HCT116 (cell line): ENCODE measurements around the gene RAPH1. TPM values are rescaled to one million over a fixed set of nuclear protein-coding genes. Genes with fewer than 3 reads are reported as not detected.

Experiments used
- ATAC-seq: fragments of 200-7000 bp; cut with Tn5 transposase; 2 replicates; pipeline ENCODE4 v1.9.1; 2020; ENCODE audit warnings: mild to moderate bottlenecking, moderate library complexity
- BruUV-seq: library from RNA; stranded (reverse); fragments of 400-500 nt; replicated peaks from 2 replicates; lab custom pipeline; 2021; lab: Mats Ljungman, UMichigan
- CTCF ChIA-PET: fragments of 300-600 bp; sonication (Branson Sonifier 250); formaldehyde crosslinking; loops from one replicate; lab custom pipeline; 2021; ENCODE audit warnings: antibody characterized with exemption; lab: Charles Lee
- POLR2A ChIA-PET: fragments of 300-600, 350-600 bp; sonication (Branson Sonifier 250); formaldehyde crosslinking; loops from one replicate; lab custom pipeline; 2021; ENCODE audit warnings: antibody characterized with exemption; lab: Charles Lee
- RAD21 ChIA-PET, 2 experiments: fragments of 300-600 bp; sonication (Branson Sonifier 250); formaldehyde crosslinking; loops; one replicate each; lab custom pipeline; 2023; ENCODE audit warnings: low total read pairs in 2 of 2; ENCODE audit not compliant: uncharacterized antibody in 2 of 2, unreplicated experiment in 2 of 2, low non-redundant PET in 1 of 2; lab: Charles Lee
- DNase-seq: peaks from one replicate; pipeline ENCODE4 v3.0.0-alpha.2; 2010; ENCODE audit warnings: low read depth, low spot score
- H2AFZ ChIP-seq: fragments of 200-600 bp; shearing (Covaris generic), sonication (generic); 2 replicates; pipeline ENCODE4 v1.6.1; 2017; ENCODE audit warnings: low read depth, mixed run types, mixed read lengths, antibody characterized with exemption, low read length; ENCODE audit not compliant: poor library complexity, severe bottlenecking
- H3K27ac ChIP-seq: 2 replicates; pipeline ENCODE4 v1.5.1; 2012; ENCODE audit warnings: low read depth, low read length
- H3K27me3 ChIP-seq: fragments of 200-600 bp; sonication (generic); 2 replicates; pipeline ENCODE4 v1.6.1; 2016; ENCODE audit warnings: mixed run types, low read length, mixed read lengths; ENCODE audit not compliant: insufficient read depth
- H3K36me3 ChIP-seq, 2 experiments: fragments of 200-500 bp in 1 of 2; fragments of 200-600 bp in 1 of 2; sonication (Bioruptor generic) in 1 of 2; sonication (generic) in 1 of 2; 2 replicates each; pipeline versions ENCODE4 v1.5.1 to v1.6.1; 2014 to 2016; ENCODE audit warnings: low read length in 2 of 2, inconsistent platforms in 1 of 2, mixed read lengths in 1 of 2, mixed run types in 1 of 2; ENCODE audit not compliant: insufficient read depth in 2 of 2, control insufficient read depth in 1 of 2
- H3K4me1 ChIP-seq, 2 experiments: fragments of 200-600 bp in 1 of 2; sonication (generic) in 1 of 2; 2 replicates each; pipeline versions ENCODE4 v1.5.1 to v1.6.1; 2012 to 2017; ENCODE audit warnings: low read length in 2 of 2, inconsistent platforms in 1 of 2, mild to moderate bottlenecking in 1 of 2, mixed read lengths in 1 of 2, mixed run types in 1 of 2, moderate library complexity in 1 of 2; ENCODE audit not compliant: insufficient read depth in 2 of 2, control insufficient read depth in 1 of 2
- H3K4me2 ChIP-seq: fragments of 200-600 bp; sonication (generic); 2 replicates; pipeline ENCODE4 v1.6.1; 2017; ENCODE audit warnings: mixed run types, low read length, mixed read lengths
- H3K4me3 ChIP-seq, 2 experiments: fragments of 200-600 bp in 1 of 2; sonication (generic) in 1 of 2; replicated peaks in 1 of 2; 2 replicates each; pipeline ENCODE4 v1.5.1; 2011 to 2016; ENCODE audit warnings: low read length in 2 of 2, control low read depth in 1 of 2, low read depth in 1 of 2, mild to moderate bottlenecking in 1 of 2, mixed read lengths in 1 of 2, mixed run types in 1 of 2
- H3K79me2 ChIP-seq: fragments of 200-600 bp; sonication (generic); 2 replicates; pipeline ENCODE4 v1.6.1; 2017; ENCODE audit warnings: mild to moderate bottlenecking, mixed run types, low read length, moderate library complexity, mixed read lengths; ENCODE audit not compliant: insufficient read depth
- H3K9ac ChIP-seq: fragments of 200-600 bp; sonication (generic); 2 replicates; pipeline ENCODE4 v1.6.1; 2016; ENCODE audit warnings: low read length, mixed read lengths
- H3K9me2 ChIP-seq: fragments of 200-600 bp; sonication (generic), shearing (Covaris generic); 2 replicates; pipeline ENCODE4 v1.6.1; 2017; ENCODE audit warnings: mixed run types, mild to moderate bottlenecking, moderate library complexity; ENCODE audit not compliant: insufficient read depth
- H3K9me3 ChIP-seq, 2 experiments: fragments of 200-500 bp in 1 of 2; fragments of 200-600 bp in 1 of 2; sonication (Bioruptor generic) in 1 of 2; sonication (generic) in 1 of 2; 2 replicates each; pipeline ENCODE4 v1.6.1; 2014 to 2017; ENCODE audit warnings: low read length in 2 of 2, mixed read lengths in 2 of 2, inconsistent platforms in 1 of 2, low read depth in 1 of 2, mild to moderate bottlenecking in 1 of 2, mixed run types in 1 of 2, moderate library complexity in 1 of 2; ENCODE audit not compliant: control insufficient read depth in 1 of 2, insufficient read depth in 1 of 2
- H4K20me1 ChIP-seq: fragments of 200-600 bp; sonication (generic), shearing (Covaris generic); 2 replicates; pipeline ENCODE4 v1.6.1; 2017; ENCODE audit warnings: mixed run types, mild to moderate bottlenecking, moderate library complexity; ENCODE audit not compliant: insufficient read depth
- CBX3 ChIP-seq: IDR thresholded peaks from 2 replicates; pipeline ENCODE4 v1.6.1; 2012; ENCODE audit warnings: low read depth
- EZH2 ChIP-seq: fragments of 200-600 bp; sonication (generic); IDR thresholded peaks from 2 replicates; pipeline ENCODE4 v1.6.1; 2017; ENCODE audit warnings: antibody characterized with exemption, mixed run types
- EZH2phosphoT487 ChIP-seq: fragments of 200-600 bp; IDR thresholded peaks from 2 replicates; pipeline ENCODE4 v1.6.1; 2018; ENCODE audit warnings: antibody characterized with exemption, borderline replicate concordance
- RAD21 ChIP-seq: IDR thresholded peaks from 2 replicates; pipeline ENCODE4 v1.6.1; 2012; ENCODE audit warnings: low read depth, mild to moderate bottlenecking
- ZBTB33 ChIP-seq: IDR thresholded peaks from 2 replicates; pipeline ENCODE4 v1.6.1; 2011; ENCODE audit warnings: mild to moderate bottlenecking, low read length, moderate library complexity; ENCODE audit not compliant: insufficient replicate concordance; ENCODE audit errors: extremely low read depth
- intact Hi-C: fragments of 100-400 bp; cut with micrococcal nuclease; formaldehyde crosslinking; loops from 2 replicates; pipeline ENCODE4 v1.10.0; 2022
- total RNA-seq: library from RNA; stranded (reverse); gene quantifications from one replicate; pipeline ENCODE4 v1.2.1, GENCODE V29; 2021; ENCODE audit not compliant: unreplicated experiment
- TF ChIP-seq, protein P1 (sequence below): IDR thresholded peaks from 2 replicates; pipeline ENCODE4 v1.6.1; 2012
- TF ChIP-seq, protein P2 (sequence below), 3 experiments: fragments of 200-600 bp in 1 of 3; sonication (generic) in 1 of 3; IDR thresholded peaks in 2 of 3; conservative IDR thresholded peaks in 1 of 3; 2 replicates each; pipeline ENCODE4 v1.5.1; 2012 to 2017; ENCODE audit warnings: low read depth in 2 of 3, low read length in 2 of 3, antibody characterized with exemption in 1 of 3, borderline replicate concordance in 1 of 3, control low read depth in 1 of 3, mild to moderate bottlenecking in 1 of 3, mixed read lengths in 1 of 3, mixed run types in 1 of 3, moderate library complexity in 1 of 3; ENCODE audit not compliant: insufficient read depth in 1 of 3

The RAPH1 gene
- total RNA-seq, 1 experiment from 2014 or later, result 22.3 TPM

- intact Hi-C loops, result no loop called here
- ChIA-PET CTCF (interaction anchor here (1.5 kb wide), 1 partner anchor 325 kb away, joined by 3 read pairs; no protein-coding TSS in a partner anchor), RAD21 (no interaction called here), POLR2A (no interaction called here)
- Histone ChIP-seq H3K9me3 (no peaks in the 10 kb centered on the region), H3K27me3 (no peaks in the 10 kb centered on the region), H3K4me1 (no peaks in the 10 kb centered on the region), H3K27ac (no peak overlapping the region), H3K36me3 (peaks cover 0 to 2% of the 10 kb centered on the region in 2 experiments; a peak in 1 of 4 replicates), H2AFZ (no peak overlapping the region), H3K4me3 (no peak overlapping the region), H3K9ac (no peak overlapping the region), H3K79me2 (no peaks in the 10 kb centered on the region), H4K20me1 (no peaks in the 10 kb centered on the region; the same call in 1 of the 2 replicates), H3K9me2 (no peaks in the 10 kb centered on the region), H3K4me2 (no peak overlapping the region)
- no peak for ATAC-seq
- TF ChIP-seq ZBTB33, result no peak
- BruUV-seq, result no TSS peak
- no peak for DNase-seq
These were observed 45.6 kb downstream of the RAPH1 start for GRCh38 chr2:203489531-203489930.

- H4K20me1 ChIP-seq, result no peaks in the 10 kb centered on the region; the same call in 1 of the 2 replicates
- no peak for TF ChIP-seq EZH2
- peak; percentile 90 for TF ChIP-seq RAD21
- TF ChIP-seq CBX3, result no peak
- TF ChIP-seq, protein P1, sequence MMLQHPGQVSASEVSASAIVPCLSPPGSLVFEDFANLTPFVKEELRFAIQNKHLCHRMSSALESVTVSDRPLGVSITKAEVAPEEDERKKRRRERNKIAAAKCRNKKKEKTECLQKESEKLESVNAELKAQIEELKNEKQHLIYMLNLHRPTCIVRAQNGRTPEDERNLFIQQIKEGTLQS, result no peak
- TF ChIP-seq, protein P2, sequence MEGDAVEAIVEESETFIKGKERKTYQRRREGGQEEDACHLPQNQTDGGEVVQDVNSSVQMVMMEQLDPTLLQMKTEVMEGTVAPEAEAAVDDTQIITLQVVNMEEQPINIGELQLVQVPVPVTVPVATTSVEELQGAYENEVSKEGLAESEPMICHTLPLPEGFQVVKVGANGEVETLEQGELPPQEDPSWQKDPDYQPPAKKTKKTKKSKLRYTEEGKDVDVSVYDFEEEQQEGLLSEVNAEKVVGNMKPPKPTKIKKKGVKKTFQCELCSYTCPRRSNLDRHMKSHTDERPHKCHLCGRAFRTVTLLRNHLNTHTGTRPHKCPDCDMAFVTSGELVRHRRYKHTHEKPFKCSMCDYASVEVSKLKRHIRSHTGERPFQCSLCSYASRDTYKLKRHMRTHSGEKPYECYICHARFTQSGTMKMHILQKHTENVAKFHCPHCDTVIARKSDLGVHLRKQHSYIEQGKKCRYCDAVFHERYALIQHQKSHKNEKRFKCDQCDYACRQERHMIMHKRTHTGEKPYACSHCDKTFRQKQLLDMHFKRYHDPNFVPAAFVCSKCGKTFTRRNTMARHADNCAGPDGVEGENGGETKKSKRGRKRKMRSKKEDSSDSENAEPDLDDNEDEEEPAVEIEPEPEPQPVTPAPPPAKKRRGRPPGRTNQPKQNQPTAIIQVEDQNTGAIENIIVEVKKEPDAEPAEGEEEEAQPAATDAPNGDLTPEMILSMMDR (IDR thresholded peaks at IDR 0.05 in 2 of 3, conservative IDR thresholded peaks at IDR 0.05 in 1 of 3; ENCODE audit: borderline replicate concordance in 1 of 3, insufficient read depth in 1 of 3, low read depth in 2 of 3, low read length in 2 of 3), result peak; percentile 62 to 71 (median 67); a peak in 5 of 6 replicates
- TF ChIP-seq EZH2phosphoT487, result no peak
- CTCF ChIA-PET, result interaction anchor here (1.1 to 2.1 kb wide), 4 partner anchors 165 to 333 kb away, joined by 3 to 8 read pairs (median 6); no protein-coding TSS in a partner anchor
- no peaks in the 10 kb centered on the region for H3K79me2 ChIP-seq
- intact Hi-C loops, result loop anchor here (1.0 kb wide), 4 partner anchors 167 to 425 kb away; no protein-coding TSS in a partner anchor
- H3K4me3 ChIP-seq, result no peak overlapping the region
- no peaks in the 10 kb centered on the region for H3K9me3 ChIP-seq
- no peaks in the 10 kb centered on the region for H3K9me2 ChIP-seq
- no peak overlapping the region for H3K4me2 ChIP-seq
- H3K4me1 ChIP-seq, result no peaks in the 10 kb centered on the region
- H3K27ac ChIP-seq, result no peak overlapping the region
- H3K9ac ChIP-seq, result no peak overlapping the region
- peak; percentile 89 for ATAC-seq
- H2AFZ ChIP-seq, result no peak overlapping the region
- no TSS peak for BruUV-seq
- H3K27me3 ChIP-seq, result no peaks in the 10 kb centered on the region
- POLR2A ChIA-PET, result no interaction called here
- no peak for DNase-seq
- H3K36me3 ChIP-seq, result no peaks in the 10 kb centered on the region
- RAD21 ChIA-PET, result interaction anchor here (0.8 to 1.1 kb wide), 2 partner anchors 166 to 330 kb away, joined by 3 read pairs; no protein-coding TSS in a partner anchor
These were observed 50.6 kb downstream of the RAPH1 start for GRCh38 chr2:203484266-203485112.
